Fibroblast of the conjunctiva (primary cell): ENCODE results near the gene KHNYN.
"Not testable (repeated sequence)": the region's sequence is repeated elsewhere in the genome, so short reads cannot be mapped to it uniquely, and the experiment has no call there.

Experiments used
- DNase-seq: peaks from one replicate; pipeline ENCODE4 v3.0.0-alpha.2; 2010; ENCODE audit warnings: low read depth

The KHNYN gene

GRCh38 chr14:24437736-24438067, 7.9 kb downstream of the KHNYN start:
- no peak for DNase-seq

- no peak for DNase-seq
These were observed 8.7 kb downstream of the KHNYN start for GRCh38 chr14:24438223-24439097.

GRCh38 chr14:24439257-24439656, 9.5 kb downstream of the KHNYN start:
- no peak for DNase-seq

GRCh38 chr14:24439830-24440605, 10.3 kb downstream of the KHNYN start:
- no peak for DNase-seq

GRCh38 chr14:24440606-24441399, 11.0 kb downstream of the KHNYN start:
- DNase-seq, result no peak

- DNase-seq, result no peak
These were observed 11.7 kb downstream of the KHNYN start for GRCh38 chr14:24441485-24441884.

GRCh38 chr14:24441904-24442239, 12.1 kb downstream of the KHNYN start:
- DNase-seq, result peak; percentile 13

- DNase-seq, result peak; percentile 99
These were observed 12.7 kb downstream of the KHNYN start, which contains the start of gene SDR39U1 for GRCh38 chr14:24442240-24443052. Gene SDR39U1, minus strand, starts transcription at chr14:24442776. Its CDS starts 7 bp downstream, at chr14:24442769.

GRCh38 chr14:24443053-24443665, 13.4 kb downstream of the KHNYN start:
- DNase-seq, result no peak

GRCh38 chr14:24450828-24451227, 21.1 kb downstream of the KHNYN start:
- not testable (repeated sequence) for DNase-seq

- DNase-seq, result no peak
These were observed 27.2 kb downstream of the KHNYN start for GRCh38 chr14:24456980-24457379.

GRCh38 chr14:24458736-24459135, 29.0 kb downstream of the KHNYN start:
- DNase-seq, result no peak

- no peak for DNase-seq
These were observed 29.6 kb downstream of the KHNYN start for GRCh38 chr14:24459331-24459730.

GRCh38 chr14:24461336-24461735, 31.6 kb downstream of the KHNYN start:
- DNase-seq, result no peak

- no peak for DNase-seq
These were observed 33.5 kb downstream of the KHNYN start for GRCh38 chr14:24463017-24463883.

- no peak for DNase-seq
These were observed 34.4 kb downstream of the KHNYN start for GRCh38 chr14:24463884-24464785.

- DNase-seq, result no peak
These were observed 35.6 kb downstream of the KHNYN start for GRCh38 chr14:24465368-24465767.

- no peak for DNase-seq
These were observed 36.1 kb downstream of the KHNYN start for GRCh38 chr14:24465805-24466204.

GRCh38 chr14:24470450-24470849, 40.7 kb downstream of the KHNYN start:
- not testable (repeated sequence) for DNase-seq
